GM19238 (cell line): ENCODE measurements around the gene MELK.

Experiments used
- DNase-seq: peaks from one replicate; pipeline ENCODE4 v3.0.0; 2011; ENCODE audit warnings: low spot score; ENCODE audit not compliant: insufficient read length

The MELK gene

DNA sequence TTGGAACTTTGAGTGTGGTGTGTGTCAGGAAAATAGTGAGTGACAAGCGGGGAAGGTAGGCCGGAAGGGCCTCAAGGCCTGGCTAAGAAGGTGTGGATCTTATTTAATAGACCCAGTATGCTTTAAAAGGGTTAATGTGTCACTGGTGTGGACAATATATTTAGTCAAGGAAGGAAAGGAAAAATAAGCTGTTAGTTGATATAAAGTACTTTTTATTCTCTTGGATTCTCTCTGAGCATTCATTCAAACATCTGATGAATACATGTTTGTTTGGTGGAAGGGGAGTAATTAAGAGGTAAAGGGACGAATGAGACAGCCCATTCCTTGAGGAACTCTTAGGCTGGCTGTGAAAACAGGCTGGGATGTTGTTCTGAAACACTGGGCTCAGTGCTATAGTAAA, 98.9 kb downstream of the MELK start:
- no peak for DNase-seq

DNA sequence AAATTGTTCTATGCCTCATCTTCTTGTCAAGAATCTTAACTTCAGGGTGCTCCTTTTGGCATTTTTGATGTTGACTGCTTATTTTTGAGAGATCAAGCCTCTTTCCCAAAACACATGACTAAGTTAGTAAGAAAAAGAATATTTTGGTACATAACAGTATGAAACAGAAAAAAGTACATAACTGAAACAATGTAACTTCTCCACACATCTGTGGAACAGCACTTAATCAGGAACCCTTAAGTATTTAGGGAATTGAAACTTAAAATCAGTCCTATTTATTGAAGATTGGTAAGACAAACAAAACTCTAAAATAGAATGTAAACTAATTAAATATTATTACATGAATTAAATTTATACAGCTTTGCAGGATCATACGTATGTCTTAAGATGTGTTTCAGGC, 103.4 kb downstream of the MELK start:
- DNase-seq, result no peak

DNA sequence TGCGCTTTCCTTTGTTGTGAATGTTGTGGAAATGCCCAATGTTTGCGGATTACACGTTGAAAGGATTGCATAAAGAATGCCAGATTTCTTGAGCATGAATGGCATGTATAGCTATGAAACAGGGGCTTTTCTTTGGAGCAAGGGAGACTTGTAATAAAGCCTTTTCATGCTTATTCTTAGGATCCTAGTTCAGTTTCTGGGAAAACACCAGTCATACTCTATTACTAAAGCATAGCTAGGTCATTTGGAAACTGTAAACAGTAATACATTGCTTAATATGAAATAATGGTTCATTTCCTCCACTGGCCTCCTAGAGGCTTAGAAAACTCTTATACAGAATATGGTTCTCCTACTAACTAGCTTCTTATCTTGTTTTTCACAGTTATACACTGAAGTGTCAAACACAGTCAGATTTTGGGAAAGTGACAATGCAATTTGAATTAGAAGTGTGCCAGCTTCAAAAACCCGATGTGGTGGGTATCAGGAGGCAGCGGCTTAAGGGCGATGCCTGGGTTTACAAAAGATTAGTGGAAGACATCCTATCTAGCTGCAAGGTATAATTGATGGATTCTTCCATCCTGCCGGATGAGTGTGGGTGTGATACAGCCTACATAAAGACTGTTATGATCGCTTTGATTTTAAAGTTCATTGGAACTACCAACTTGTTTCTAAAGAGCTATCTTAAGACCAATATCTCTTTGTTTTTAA, 104.2 kb downstream of the MELK start:
- DNase-seq, result no peak

DNA sequence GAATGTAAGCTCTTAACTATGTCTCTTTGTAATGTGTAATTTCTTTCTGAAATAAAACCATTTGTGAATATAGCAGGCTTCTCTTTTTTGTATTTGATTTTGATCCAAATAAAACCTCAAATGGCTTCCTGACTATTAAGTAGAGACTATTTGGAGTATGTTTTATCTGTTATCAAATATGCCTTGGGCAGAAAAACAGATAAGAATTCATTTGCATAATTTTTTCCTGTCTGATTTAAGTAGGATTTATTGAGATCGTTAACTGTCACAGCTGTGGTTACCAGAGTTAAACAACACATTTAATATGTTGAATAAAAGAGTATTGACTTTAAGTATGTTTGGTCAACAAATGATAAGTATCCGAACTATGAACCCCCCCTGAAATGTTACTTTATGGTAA, 104.9 kb downstream of the MELK start:
- DNase-seq, result no peak

DNA sequence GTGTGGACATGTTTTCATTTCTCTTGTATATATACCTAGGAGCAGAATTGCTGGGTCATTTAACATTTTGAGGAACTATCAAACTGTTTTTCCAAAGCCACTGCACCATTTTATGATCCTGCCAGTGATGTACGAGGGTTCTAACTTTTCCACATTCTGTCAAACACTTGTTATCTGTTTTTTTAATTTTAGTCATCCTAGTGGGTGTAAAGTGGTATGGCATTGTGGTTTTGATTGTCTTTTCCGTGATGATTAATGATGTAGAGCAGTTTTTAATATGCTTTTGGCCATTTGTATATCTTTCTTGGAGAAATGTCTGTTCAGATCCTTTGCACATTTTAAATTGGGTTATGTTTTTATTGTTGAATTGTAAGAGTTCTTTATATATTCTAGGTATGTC, 107.0 kb downstream of the MELK start:
- no peak for DNase-seq

DNA sequence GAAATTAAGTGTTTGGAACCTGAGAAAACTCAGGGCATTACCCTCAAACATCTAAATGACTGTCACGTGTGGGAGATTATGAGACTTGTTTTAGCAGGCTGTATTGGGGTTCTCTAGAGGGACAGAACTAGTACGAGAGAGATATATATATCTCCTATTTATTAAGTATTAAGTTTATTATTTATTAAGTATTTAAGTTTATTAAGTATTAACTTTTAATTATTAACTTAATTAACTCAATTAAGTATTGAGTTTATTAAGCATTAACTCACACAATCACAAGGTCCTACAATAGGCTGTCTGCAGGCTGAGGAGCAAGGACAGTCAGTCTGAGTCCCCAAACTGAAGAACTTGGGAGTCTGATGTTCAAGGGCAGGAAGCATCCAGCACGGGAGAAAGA, 113.8 kb downstream of the MELK start:
- DNase-seq, result no peak

DNA sequence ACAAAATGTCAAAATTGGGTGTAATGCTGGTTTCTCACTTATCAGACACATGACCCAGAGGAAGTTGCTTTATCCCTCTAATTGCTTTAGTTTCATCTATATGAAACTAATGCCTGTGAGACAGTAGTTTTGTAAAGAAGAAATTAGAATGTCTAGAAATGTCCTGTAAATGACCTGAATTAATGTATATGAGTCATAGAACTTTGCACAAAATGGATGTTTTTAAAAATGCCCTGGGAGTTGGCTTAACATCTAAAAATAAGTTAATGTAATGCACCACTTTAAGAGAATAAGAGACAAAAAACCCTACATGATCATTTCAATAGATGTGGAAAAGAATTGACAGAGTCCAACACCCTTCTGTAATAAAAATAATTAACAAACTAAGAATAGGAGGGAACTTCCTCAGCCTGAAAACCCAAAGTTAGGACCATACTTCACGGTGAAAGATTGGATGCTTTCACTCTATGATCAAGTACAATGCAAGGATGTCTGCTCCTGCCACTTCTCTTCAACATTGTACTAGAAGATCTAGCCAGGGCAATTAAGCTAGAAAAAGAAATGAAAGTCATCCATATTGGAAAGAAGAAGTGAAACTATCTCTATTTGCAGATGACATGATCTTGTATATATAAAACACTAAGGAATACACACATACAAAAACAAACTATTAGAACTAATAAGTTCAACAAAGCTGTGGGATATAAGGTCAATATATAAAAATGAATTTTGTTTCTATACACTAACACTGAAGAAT, 117.9 kb downstream of the MELK start:
- DNase-seq, result no peak

DNA sequence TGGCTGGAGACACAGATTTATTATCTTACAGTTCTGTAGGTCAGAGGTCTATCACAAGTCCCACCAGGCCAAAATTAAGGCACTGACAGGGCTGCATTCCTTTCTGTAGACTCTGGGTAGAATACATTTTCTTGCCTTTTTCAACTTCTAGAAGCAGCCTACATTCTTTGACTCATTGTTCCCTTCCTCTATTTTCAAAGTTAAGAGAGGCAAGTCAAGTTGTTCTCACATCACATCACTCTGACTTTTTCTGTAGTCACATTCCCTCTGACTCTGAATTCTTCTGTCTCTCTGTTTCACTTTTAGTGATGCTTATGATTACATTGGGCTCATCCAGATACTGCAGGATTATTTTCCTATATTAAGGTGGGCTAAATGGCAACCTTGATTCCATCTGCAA, 119.0 kb downstream of the MELK start:
- no peak for DNase-seq

DNA sequence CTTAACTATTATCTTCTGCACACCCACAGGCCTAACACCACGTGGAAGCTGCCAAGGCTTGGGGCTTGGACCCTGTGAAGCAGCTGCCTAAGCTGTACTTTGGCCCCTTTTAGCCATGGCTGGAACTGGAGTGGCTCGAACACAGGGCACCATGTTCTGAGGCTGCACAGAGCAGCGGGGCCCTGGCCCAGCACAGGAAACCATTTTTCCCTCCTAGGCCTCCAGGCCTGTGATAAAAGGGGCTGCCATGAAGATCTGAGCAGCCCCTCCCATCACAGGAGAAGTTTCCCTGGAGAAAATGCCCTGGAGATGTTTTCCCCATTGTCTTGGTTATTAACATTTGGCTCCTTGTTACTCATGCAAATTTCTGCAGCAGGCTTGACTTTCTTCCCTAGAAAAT, 126.3 kb downstream of the MELK start:
- DNase-seq, result no peak

DNA sequence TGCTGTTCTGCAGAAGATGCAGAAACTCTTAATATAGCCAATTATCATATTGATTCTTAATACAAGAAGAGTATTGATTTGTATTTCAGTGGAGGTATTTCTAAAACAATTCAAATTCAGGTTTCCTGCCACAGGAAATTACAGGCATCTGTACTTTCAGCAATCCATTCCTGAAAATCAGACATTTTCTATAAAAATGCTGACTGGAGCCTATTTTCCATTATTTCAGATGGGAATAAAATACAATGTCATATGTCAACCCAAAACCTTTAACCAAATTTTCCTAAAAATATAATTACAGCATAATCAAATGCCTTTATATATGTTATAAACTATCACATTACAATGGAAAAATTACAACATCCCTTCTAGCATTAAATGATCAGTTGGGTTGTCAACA, 131.5 kb downstream of the MELK start:
- no peak for DNase-seq

DNA sequence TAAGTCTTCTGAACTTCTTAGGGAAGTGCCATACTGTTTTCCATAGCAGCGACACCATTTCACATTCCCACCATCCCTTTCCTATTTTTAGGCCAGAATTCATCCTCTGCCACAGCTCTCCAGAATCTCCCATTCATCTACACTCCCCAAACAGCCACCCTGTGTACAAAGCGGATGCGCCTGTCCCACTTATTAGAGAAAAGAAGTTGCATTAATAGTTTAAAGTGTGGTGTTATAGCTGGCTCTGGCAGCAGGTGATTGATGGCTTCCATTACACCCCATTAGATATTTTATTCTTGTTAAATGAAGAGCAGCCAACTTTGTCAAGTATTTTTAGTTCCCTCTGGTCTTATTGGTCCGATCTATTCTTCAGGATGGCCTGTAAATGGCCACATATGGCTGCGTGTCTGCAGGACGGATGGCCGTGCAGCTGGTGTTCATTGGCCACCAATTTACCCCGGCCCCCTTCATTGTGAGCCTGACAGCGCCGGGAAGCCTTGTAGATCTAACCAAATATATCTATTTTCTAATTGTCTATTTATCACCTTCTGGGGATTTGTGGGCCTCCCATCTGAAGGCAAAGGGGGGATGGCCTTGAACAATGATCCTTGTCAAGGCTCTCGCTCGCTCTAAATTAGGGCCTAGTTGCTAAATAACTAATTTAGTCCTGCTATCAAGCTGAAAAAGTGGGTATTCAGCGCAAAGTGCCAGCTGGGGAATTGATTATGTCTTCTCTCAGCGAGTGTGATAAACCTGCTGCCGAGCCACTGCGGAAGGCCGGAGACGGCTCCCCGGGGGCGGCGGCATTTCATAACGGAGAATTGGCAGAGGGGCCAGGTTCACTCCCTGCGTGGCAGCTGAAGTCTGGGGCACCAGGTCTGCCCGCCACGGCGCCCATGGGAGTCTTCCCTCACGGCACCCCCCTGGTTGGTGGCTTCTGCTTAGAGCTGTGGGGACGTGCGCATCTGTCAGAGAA, 141.1 kb downstream of the MELK start:
- DNase-seq, result no peak

DNA sequence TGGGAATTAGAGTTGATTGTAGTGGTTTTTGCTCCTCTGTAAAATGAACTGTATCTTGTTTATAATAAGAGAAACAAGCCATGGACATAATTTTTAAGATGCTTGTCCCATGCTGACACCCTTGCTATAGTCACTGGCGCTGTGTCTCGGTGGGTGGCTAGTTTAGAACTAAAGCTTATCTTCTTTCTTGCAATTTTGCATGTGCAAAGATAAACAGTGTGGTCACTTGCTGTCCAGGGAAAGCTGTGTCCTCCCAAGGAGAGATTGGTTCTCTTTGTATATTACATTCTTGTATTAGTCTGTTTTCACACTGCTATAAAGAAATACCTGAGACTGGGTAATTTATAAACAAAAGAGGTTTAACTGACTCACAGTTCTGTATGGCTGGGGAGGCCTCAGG, 143.8 kb downstream of the MELK start:
- no peak for DNase-seq

DNA sequence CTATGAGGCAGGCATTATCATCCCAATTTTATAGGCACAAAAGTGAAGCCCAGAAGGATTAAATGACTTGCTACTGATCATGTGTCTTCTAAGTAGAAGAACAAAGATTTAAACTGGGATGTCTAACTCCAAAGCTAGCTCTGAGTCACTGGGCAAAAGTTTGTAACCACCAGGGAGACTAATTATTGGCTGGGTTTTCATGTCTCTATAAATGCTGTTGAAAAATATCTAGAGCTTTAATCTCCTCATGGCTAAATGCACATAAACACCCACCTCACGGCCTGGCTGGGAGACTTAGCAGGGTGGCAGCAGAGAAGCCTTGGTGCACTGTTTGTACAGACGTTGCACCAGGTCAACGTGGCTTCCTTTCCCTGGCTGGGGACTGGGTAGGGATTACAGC, 144.6 kb downstream of the MELK start:
- no peak for DNase-seq

DNA sequence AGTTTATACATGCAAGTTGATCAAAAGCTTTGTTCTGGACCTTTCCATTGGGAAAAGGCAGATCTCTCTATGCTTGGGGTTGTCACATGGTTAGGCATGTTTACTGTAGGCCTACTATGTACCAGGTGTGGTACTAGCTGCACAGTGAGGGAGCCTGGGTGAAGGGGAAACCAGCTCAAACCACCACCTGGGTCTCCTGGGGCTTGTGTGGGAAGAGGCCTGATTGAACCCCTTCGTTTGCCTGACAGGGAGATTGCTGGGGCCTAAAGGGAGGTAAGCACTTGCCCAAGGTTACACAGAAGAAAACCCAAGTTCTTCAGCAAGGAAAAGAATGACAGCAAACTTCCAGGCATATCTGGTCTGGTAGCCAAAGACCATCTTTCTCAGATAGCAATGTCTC, 145.9 kb downstream of the MELK start:
- no peak for DNase-seq

DNA sequence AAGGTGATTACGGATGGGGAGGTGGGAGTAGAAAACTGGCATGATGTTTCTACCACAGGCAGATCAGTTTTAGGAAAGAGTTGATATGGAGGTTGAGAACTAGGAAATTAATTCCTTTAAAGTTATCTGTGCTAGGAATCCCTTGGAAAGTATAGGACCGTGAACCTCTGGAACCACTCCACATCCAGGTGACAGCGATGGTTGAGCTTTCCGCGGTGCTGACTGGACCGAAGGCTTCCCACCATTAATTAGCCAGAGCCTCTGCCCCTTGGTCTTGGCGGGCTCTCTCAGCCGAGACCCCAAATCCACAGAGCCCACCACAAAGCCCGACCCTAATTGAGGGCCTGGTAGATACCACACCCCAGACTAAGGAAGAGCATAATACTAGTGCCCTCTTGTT, 147.3 kb downstream of the MELK start:
- no peak for DNase-seq

DNA sequence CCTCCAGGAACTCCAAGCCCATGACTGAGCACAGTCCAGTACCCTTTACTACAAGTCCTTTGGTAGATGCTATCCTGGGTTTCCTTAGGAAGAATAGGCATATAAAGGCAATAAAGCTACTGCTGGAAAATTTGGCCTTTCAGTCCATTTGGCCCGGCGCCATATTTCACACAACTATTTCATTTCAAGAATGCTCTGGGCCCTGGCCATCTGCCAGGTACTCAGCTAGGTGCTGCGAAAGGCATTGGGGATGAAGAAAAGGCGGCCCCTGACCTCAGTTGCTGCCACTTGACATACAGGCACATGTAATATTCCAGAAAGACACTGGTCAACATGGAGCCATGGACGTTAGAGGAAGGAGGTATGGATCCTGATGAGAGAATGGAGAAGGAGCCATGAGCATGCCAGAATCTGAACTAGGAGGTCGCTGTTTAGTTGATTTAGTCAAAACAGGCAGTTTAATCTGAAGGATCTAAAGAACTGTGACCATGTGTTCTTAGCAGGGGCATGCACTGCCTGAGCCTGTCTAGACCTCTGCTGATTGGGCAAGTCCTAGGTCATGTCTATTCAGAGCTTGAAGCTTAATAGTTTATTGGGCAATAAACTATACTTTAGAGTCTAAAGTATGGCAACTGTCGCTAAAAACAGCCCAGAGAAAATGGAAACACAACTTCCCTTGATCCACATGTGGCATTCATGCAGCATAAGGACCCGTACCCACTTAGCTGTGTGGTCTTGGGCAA, 149.3 kb downstream of the MELK start:
- no peak for DNase-seq

DNA sequence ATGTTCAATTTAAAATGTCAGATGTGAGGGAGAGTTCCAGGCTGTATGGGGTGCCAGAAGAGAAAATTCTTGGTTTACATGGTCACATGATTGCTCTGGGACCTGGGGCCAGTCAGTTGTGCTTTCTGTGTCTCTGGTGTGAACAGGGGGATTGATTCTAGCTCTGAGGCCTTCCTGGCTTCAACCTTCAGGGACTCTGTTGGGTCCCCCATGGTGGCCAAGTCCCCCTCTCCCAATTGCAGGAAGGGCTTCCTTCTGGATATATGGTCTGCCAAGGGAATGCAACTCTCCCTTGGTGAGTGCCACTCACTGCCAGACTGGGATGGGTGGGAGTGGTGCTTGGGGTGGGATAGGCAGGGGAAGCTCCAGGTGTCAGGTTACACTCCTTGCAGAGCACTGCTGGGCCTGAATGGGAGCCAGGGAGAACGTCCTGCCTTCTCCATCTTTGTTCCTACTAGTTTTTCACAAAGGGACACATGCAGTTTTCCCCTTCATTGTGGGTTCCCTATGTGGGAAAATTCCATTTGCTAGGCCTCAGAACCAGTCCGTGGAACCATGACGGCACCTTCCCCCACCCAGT, 153.2 kb downstream of the MELK start:
- no peak for DNase-seq
